Fibroblast of villous mesenchyme (primary cell): Measurements from ENCODE around the gene RELB. TPM values are rescaled to one million over a fixed set of nuclear protein-coding genes. Genes with fewer than 3 reads are reported as not detected.

Experiments used
- DNase-seq: peaks from one replicate; pipeline ENCODE4 v3.0.0-alpha.2; 2010; ENCODE audit warnings: low read depth
- H3K4me3 ChIP-seq: 2 replicates; pipeline ENCODE4 v1.5.1; 2011; ENCODE audit warnings: low read depth, mild to moderate bottlenecking, low read length
- CTCF ChIP-seq: IDR thresholded peaks from 2 replicates; pipeline ENCODE4 v1.5.1; 2012; ENCODE audit warnings: low read depth, mild to moderate bottlenecking, low read length; ENCODE audit not compliant: insufficient read depth
- total RNA-seq: library from RNA; depleted of rRNA; stranded (reverse); fragments of >200 nt; gene quantifications from 2 replicates; pipeline ENCODE4 v1.2.3, GENCODE V29; 2012

The RELB gene
- total RNA-seq, 1 donor: 13.8 TPM

- no peak overlapping the region for H3K4me3 ChIP-seq
- no peak for TF ChIP-seq CTCF
- no peak for DNase-seq
Measured at GRCh38 chr19:45023048-45023447, 21.8 kb downstream of the RELB start.

- no peak for TF ChIP-seq CTCF
- DNase-seq: no peak
Measured at GRCh38 chr19:45025264-45025663, 24.0 kb downstream of the RELB start.

GRCh38 chr19:45027371-45027770, 26.1 kb downstream of the RELB start:
- no peak overlapping the region for H3K4me3 ChIP-seq
- TF ChIP-seq CTCF: no peak
- no peak for DNase-seq

More at GRCh38 chr19:45025264-45025663, 24.0 kb downstream of the RELB start:
- H3K4me3 ChIP-seq: no peak overlapping the region

GRCh38 chr19:45030825-45031224, 29.6 kb downstream of the RELB start:
- H3K4me3 ChIP-seq: no peak overlapping the region
- DNase-seq: no peak
- TF ChIP-seq CTCF: no peak

- no peak overlapping the region for H3K4me3 ChIP-seq
- DNase-seq: no peak
- TF ChIP-seq CTCF: no peak
Measured at GRCh38 chr19:45032421-45032820, 31.2 kb downstream of the RELB start.

GRCh38 chr19:45035755-45036154, 34.5 kb downstream of the RELB start:
- no peak overlapping the region for H3K4me3 ChIP-seq
- no peak for DNase-seq
- TF ChIP-seq CTCF: no peak

GRCh38 chr19:45037393-45038169, 36.3 kb downstream of the RELB start:
- no peak for TF ChIP-seq CTCF
- no peak for DNase-seq
- H3K4me3 ChIP-seq: no peak overlapping the region
